HAP-1 (cell line): ENCODE measurements around the gene CNIH3.

ENCODE experiments used
- DNase-seq, 2 experiments: peaks; one replicate each; pipeline ENCODE4 v3.0.0-alpha.2; 2016 to 2020; ENCODE audit warnings: low spot score in 2 of 2
- H3K27me3 ChIP-seq: fragments of 250-450 bp; sonication (Bioruptor Pico); 2 replicates; pipeline ENCODE4 v1.5.1; 2020; ENCODE audit warnings: low read depth, mild to moderate bottlenecking, moderate library complexity
- H3K36me3 ChIP-seq: fragments of 250-450 bp; sonication (Bioruptor Pico); replicated peaks from 2 replicates; pipeline ENCODE4 v1.5.1; 2020; ENCODE audit warnings: mild to moderate bottlenecking
- H3K4me1 ChIP-seq: fragments of 250-450 bp; sonication (Bioruptor Pico); 2 replicates; pipeline ENCODE4 v1.5.1; 2020; ENCODE audit warnings: mild to moderate bottlenecking
- H3K4me3 ChIP-seq: fragments of 250-450 bp; sonication (Bioruptor Pico); 2 replicates; pipeline ENCODE4 v1.5.1; 2020; ENCODE audit warnings: mild to moderate bottlenecking, moderate library complexity
- H3K9me3 ChIP-seq: fragments of 250-450 bp; sonication (Bioruptor Pico); 2 replicates; pipeline ENCODE4 v1.5.1; 2020; ENCODE audit warnings: mild to moderate bottlenecking, moderate library complexity
- in situ Hi-C: fragments of 300-500 bp; cut with MboI; formaldehyde crosslinking; loops from 3 replicates; pipeline ENCODE4 v1.14.3; 2020; ENCODE audit warnings: low sequenced_read_pairs, inconsistent platforms, mixed read lengths

CNIH3 gene

GRCh38 chr1:224639426-224639975 is 23.4 kb downstream of the CNIH3 start:
- in situ Hi-C loops = loop anchor here (10.0 kb wide), 1 partner anchor 125 kb away; no protein-coding TSS in a partner anchor

GRCh38 chr1:224640018-224640417 is 23.9 kb downstream of the CNIH3 start:
- Histone ChIP-seq H3K9me3 (no peaks in the 10 kb centered on the region), H3K4me3 (no peak overlapping the region), H3K4me1 (no peaks in the 10 kb centered on the region), H3K36me3 (no peaks in the 10 kb centered on the region), H3K27me3 (peaks cover 12% of the 10 kb centered on the region)
- DNase-seq = no peak
- in situ Hi-C loops = no loop called here

More at GRCh38 chr1:224639426-224639975, 23.4 kb downstream of the CNIH3 start:
- no peak for DNase-seq
- no peak overlapping the region for H3K4me3 ChIP-seq
- H3K27me3 ChIP-seq = peaks cover 12% of the 10 kb centered on the region
- H3K4me1 ChIP-seq = no peaks in the 10 kb centered on the region
- no peaks in the 10 kb centered on the region for H3K36me3 ChIP-seq
- no peaks in the 10 kb centered on the region for H3K9me3 ChIP-seq

GRCh38 chr1:224640587-224640986 is 24.5 kb downstream of the CNIH3 start:
- Histone ChIP-seq H3K4me3 (no peak overlapping the region), H3K27me3 (peaks cover 12% of the 10 kb centered on the region), H3K4me1 (no peaks in the 10 kb centered on the region), H3K36me3 (no peaks in the 10 kb centered on the region), H3K9me3 (no peaks in the 10 kb centered on the region)
- in situ Hi-C loops = no loop called here
- no peak for DNase-seq

GRCh38 chr1:224641030-224641429 is 24.9 kb downstream of the CNIH3 start:
- H3K27me3 ChIP-seq = peaks cover 12% of the 10 kb centered on the region
- H3K4me1 ChIP-seq = no peaks in the 10 kb centered on the region
- peak in 1 of 2 experiments; percentile 68 for DNase-seq
- H3K9me3 ChIP-seq = no peaks in the 10 kb centered on the region
- in situ Hi-C loops = no loop called here
- H3K36me3 ChIP-seq = no peaks in the 10 kb centered on the region
- H3K4me3 ChIP-seq = no peak overlapping the region

GRCh38 chr1:224643653-224644052 is 27.5 kb downstream of the CNIH3 start:
- Histone ChIP-seq H3K4me3 (no peak overlapping the region), H3K4me1 (no peaks in the 10 kb centered on the region), H3K36me3 (no peaks in the 10 kb centered on the region), H3K9me3 (no peaks in the 10 kb centered on the region), H3K27me3 (peaks cover 9% of the 10 kb centered on the region; the same call in 1 of the 2 replicates)
- in situ Hi-C loops = no loop called here
- no peak for DNase-seq

GRCh38 chr1:224644553-224645154 is 28.5 kb downstream of the CNIH3 start:
- in situ Hi-C loops = no loop called here
- H3K36me3 ChIP-seq = no peaks in the 10 kb centered on the region
- H3K4me3 ChIP-seq = no peak overlapping the region
- H3K4me1 ChIP-seq = no peaks in the 10 kb centered on the region
- no peaks in the 10 kb centered on the region for H3K9me3 ChIP-seq
- DNase-seq = peak; percentile 31 to 75
- H3K27me3 ChIP-seq = peaks cover 6% of the 10 kb centered on the region; the same call in 1 of the 2 replicates

- no peak for DNase-seq
- Histone ChIP-seq H3K4me3 (no peak overlapping the region), H3K27me3 (peaks cover 3% of the 10 kb centered on the region; the same call in 1 of the 2 replicates), H3K4me1 (no peaks in the 10 kb centered on the region), H3K9me3 (no peaks in the 10 kb centered on the region), H3K36me3 (no peaks in the 10 kb centered on the region)
- in situ Hi-C loops = no loop called here
These were observed 31.3 kb downstream of the CNIH3 start for GRCh38 chr1:224647449-224647848.

- DNase-seq = no peak
- Histone ChIP-seq H3K36me3 (no peaks in the 10 kb centered on the region), H3K9me3 (no peaks in the 10 kb centered on the region), H3K4me3 (no peak overlapping the region), H3K4me1 (no peaks in the 10 kb centered on the region), H3K27me3 (peaks cover 3% of the 10 kb centered on the region; the same call in 1 of the 2 replicates)
- in situ Hi-C loops = no loop called here
These were observed 34.2 kb downstream of the CNIH3 start for GRCh38 chr1:224650290-224650689.

GRCh38 chr1:224651188-224651587 is 35.1 kb downstream of the CNIH3 start:
- in situ Hi-C loops = no loop called here
- H3K9me3 ChIP-seq = no peaks in the 10 kb centered on the region
- no peak overlapping the region for H3K4me3 ChIP-seq
- H3K27me3 ChIP-seq = peaks cover 3% of the 10 kb centered on the region; the same call in 1 of the 2 replicates
- no peaks in the 10 kb centered on the region for H3K4me1 ChIP-seq
- H3K36me3 ChIP-seq = no peaks in the 10 kb centered on the region
- DNase-seq = no peak

- DNase-seq = no peak
- Histone ChIP-seq H3K27me3 (no peaks in the 10 kb centered on the region; the same call in 1 of the 2 replicates), H3K4me3 (no peak overlapping the region), H3K9me3 (no peaks in the 10 kb centered on the region), H3K36me3 (no peaks in the 10 kb centered on the region), H3K4me1 (no peaks in the 10 kb centered on the region)
- in situ Hi-C loops = no loop called here
These were observed 40.3 kb downstream of the CNIH3 start for GRCh38 chr1:224656392-224656791.

- Histone ChIP-seq H3K4me3 (no peak overlapping the region), H3K4me1 (no peaks in the 10 kb centered on the region), H3K36me3 (no peaks in the 10 kb centered on the region), H3K27me3 (no peaks in the 10 kb centered on the region; the same call in 1 of the 2 replicates), H3K9me3 (no peaks in the 10 kb centered on the region)
- DNase-seq = no peak
- in situ Hi-C loops = no loop called here
These were observed 44.0 kb downstream of the CNIH3 start for GRCh38 chr1:224660074-224660473.

- DNase-seq = no peak
- H3K27me3 ChIP-seq = no peaks in the 10 kb centered on the region; the same call in 1 of the 2 replicates
- in situ Hi-C loops = no loop called here
These were observed 46.8 kb downstream of the CNIH3 start for GRCh38 chr1:224662870-224663269.

GRCh38 chr1:224665016-224665415 is 48.9 kb downstream of the CNIH3 start:
- no peaks in the 10 kb centered on the region for H3K9me3 ChIP-seq
- DNase-seq = no peak
- H3K4me3 ChIP-seq = no peak overlapping the region
- in situ Hi-C loops = no loop called here
- no peaks in the 10 kb centered on the region for H3K4me1 ChIP-seq
- H3K27me3 ChIP-seq = no peaks in the 10 kb centered on the region; the same call in 1 of the 2 replicates
- H3K36me3 ChIP-seq = no peaks in the 10 kb centered on the region

More at GRCh38 chr1:224662870-224663269, 46.8 kb downstream of the CNIH3 start:
- H3K9me3 ChIP-seq = no peaks in the 10 kb centered on the region
- no peaks in the 10 kb centered on the region for H3K4me1 ChIP-seq
- H3K4me3 ChIP-seq = no peak overlapping the region
- no peaks in the 10 kb centered on the region for H3K36me3 ChIP-seq

GRCh38 chr1:224666078-224666477 is 50.0 kb downstream of the CNIH3 start:
- DNase-seq = no peak
- no peaks in the 10 kb centered on the region for H3K4me1 ChIP-seq
- H3K36me3 ChIP-seq = no peaks in the 10 kb centered on the region
- in situ Hi-C loops = no loop called here
- no peak overlapping the region for H3K4me3 ChIP-seq
- H3K9me3 ChIP-seq = no peaks in the 10 kb centered on the region
- H3K27me3 ChIP-seq = no peaks in the 10 kb centered on the region
